Fibroblast of the aortic adventitia (primary cell): ENCODE data around the gene TOB1. TPM values are rescaled to one million over a fixed set of nuclear protein-coding genes. Genes with fewer than 3 reads are reported as not detected.

Experiments
- DNase-seq: peaks from one replicate; pipeline ENCODE4 v3.0.0-alpha.2; 2010; ENCODE audit warnings: low read depth
- H3K4me3 ChIP-seq: 2 replicates; pipeline ENCODE4 v1.5.1; 2011; ENCODE audit warnings: low read depth, mild to moderate bottlenecking, control low read depth, low read length, moderate library complexity
- total RNA-seq: library from RNA; depleted of rRNA; stranded (reverse); fragments of >200 nt; gene quantifications from 2 replicates; pipeline ENCODE4 v1.2.3, GENCODE V29; 2012; ENCODE audit warnings: low replicate concordance
- TF ChIP-seq, protein P1 (sequence below): IDR thresholded peaks from 2 replicates; pipeline ENCODE4 v1.5.1; 2011; ENCODE audit warnings: mild to moderate bottlenecking, low read length, control low read depth, inconsistent platforms; ENCODE audit not compliant: insufficient read depth

Gene TOB1
- total RNA-seq, 1 donor: 21.1 TPM

- DNase-seq: no peak
- TF ChIP-seq, protein P1, sequence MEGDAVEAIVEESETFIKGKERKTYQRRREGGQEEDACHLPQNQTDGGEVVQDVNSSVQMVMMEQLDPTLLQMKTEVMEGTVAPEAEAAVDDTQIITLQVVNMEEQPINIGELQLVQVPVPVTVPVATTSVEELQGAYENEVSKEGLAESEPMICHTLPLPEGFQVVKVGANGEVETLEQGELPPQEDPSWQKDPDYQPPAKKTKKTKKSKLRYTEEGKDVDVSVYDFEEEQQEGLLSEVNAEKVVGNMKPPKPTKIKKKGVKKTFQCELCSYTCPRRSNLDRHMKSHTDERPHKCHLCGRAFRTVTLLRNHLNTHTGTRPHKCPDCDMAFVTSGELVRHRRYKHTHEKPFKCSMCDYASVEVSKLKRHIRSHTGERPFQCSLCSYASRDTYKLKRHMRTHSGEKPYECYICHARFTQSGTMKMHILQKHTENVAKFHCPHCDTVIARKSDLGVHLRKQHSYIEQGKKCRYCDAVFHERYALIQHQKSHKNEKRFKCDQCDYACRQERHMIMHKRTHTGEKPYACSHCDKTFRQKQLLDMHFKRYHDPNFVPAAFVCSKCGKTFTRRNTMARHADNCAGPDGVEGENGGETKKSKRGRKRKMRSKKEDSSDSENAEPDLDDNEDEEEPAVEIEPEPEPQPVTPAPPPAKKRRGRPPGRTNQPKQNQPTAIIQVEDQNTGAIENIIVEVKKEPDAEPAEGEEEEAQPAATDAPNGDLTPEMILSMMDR: no peak
- H3K4me3 ChIP-seq: no peak within 1 kb of the TSS
Measured at GRCh38 chr17:50835301-50836234, 30.6 kb downstream of the TOB1 start, which contains the start of gene WFIKKN2. Gene WFIKKN2, plus strand, starts transcription at chr17:50835586. Its CDS starts 352 bp downstream, at chr17:50835938.

- TF ChIP-seq, protein P1: no peak
- H3K4me3 ChIP-seq: no peak overlapping the region
- peak; percentile 48 for DNase-seq
Measured at GRCh38 chr17:50834429-50835300, 31.5 kb downstream of the TOB1 start.

- no peak for DNase-seq
- TF ChIP-seq, protein P1: no peak
- no peak overlapping the region for H3K4me3 ChIP-seq
Measured at GRCh38 chr17:50833510-50834428, 32.4 kb downstream of the TOB1 start.

- no peak for DNase-seq
- TF ChIP-seq, protein P1: no peak
Measured at GRCh38 chr17:50832864-50833381, 33.2 kb downstream of the TOB1 start.

GRCh38 chr17:50832267-50832863 is 33.8 kb downstream of the TOB1 start:
- DNase-seq: no peak
- TF ChIP-seq, protein P1: no peak
- H3K4me3 ChIP-seq: no peak overlapping the region

More at GRCh38 chr17:50832864-50833381, 33.2 kb downstream of the TOB1 start:
- no peak overlapping the region for H3K4me3 ChIP-seq
